Measurements from ENCODE around the gene NR4A3. TPM values are rescaled to one million over a fixed set of nuclear protein-coding genes. Genes with fewer than 3 reads are reported as not detected.

The NR4A3 gene
- total and polyA plus RNA-seq, 9 of the 15 experiments (the other 6 are each of a cell fraction or from before 2014, with no cell fraction given): 0.04 to 0.07 TPM; not detected in 7

- TF ChIP-seq RBFOX2 (IDR thresholded peaks at IDR 0.05; ENCODE audit: low read depth, low read length): peak; percentile 94
- no peak; the same call in 1 of the 2 replicates for TF ChIP-seq NFIC (IDR thresholded peaks at IDR 0.05)
- peak; percentile 74 for TF ChIP-seq MAX (CRISPR knock-in tag; IDR thresholded peaks at IDR 0.05)
- TF ChIP-seq ZNF134 (CRISPR knock-in tag; conservative IDR thresholded peaks at IDR 0.05): no peak
- peak; percentile 40; the same call in 1 of the 2 replicates for TF ChIP-seq ZNF431 (CRISPR knock-in tag; IDR thresholded peaks at IDR 0.05)
- TF ChIP-seq RBBP5 (IDR thresholded peaks at IDR 0.05; ENCODE audit: borderline replicate concordance, insufficient read depth, low read length, poor library complexity, severe bottlenecking): peak; percentile 78
- 0 out of 2 replicates have a peak, but pooled peaks have one; percentile 80 for TF ChIP-seq ZNF830 (CRISPR knock-in tag; IDR thresholded peaks at IDR 0.05)
- no peak for TF ChIP-seq ADNP (tag; IDR thresholded peaks at IDR 0.05)
- TF ChIP-seq PHB2 (IDR thresholded peaks at IDR 0.05; ENCODE audit: low read depth): no peak
- 0 out of 2 replicates have a peak, but pooled peaks have one; percentile 74 for TF ChIP-seq HDAC2 (IDR thresholded peaks at IDR 0.05)
- no peak for TF ChIP-seq DLX4 (CRISPR knock-in tag; IDR thresholded peaks at IDR 0.05)
- no peak for TF ChIP-seq SMARCB1 (IDR thresholded peaks at IDR 0.05; ENCODE audit: insufficient read length, low read depth)
- TF ChIP-seq MEIS2 (IDR thresholded peaks at IDR 0.05; ENCODE audit: partially characterized antibody): peak; percentile 73
- peak; percentile 99 for TF ChIP-seq ZFX (CRISPR knock-in tag; IDR thresholded peaks at IDR 0.05)
- no peak for TF ChIP-seq MCM2 (IDR thresholded peaks at IDR 0.05; ENCODE audit: low read depth)
- peak; percentile 92 for TF ChIP-seq MYC (IDR thresholded peaks at IDR 0.05; ENCODE audit: low read depth, low read length)
- TF ChIP-seq MYC (CRISPR knock-in tag; IDR thresholded peaks at IDR 0.05; ENCODE audit: borderline replicate concordance, low read depth): no peak
- peak; percentile 65 to 85 for TF ChIP-seq MNT (conservative IDR thresholded peaks at IDR 0.05)
- no peak for TF ChIP-seq NFIX (CRISPR knock-in tag; IDR thresholded peaks at IDR 0.05; ENCODE audit: low read depth)
- peak; percentile 43; the same call in 1 of the 2 replicates for TF ChIP-seq DPF2 (IDR thresholded peaks at IDR 0.05)
- peak; percentile 80 for TF ChIP-seq ZBTB17 (CRISPR knock-in tag; IDR thresholded peaks at IDR 0.05)
- TF ChIP-seq HES1 (IDR thresholded peaks at IDR 0.05; ENCODE audit: low read depth): 0 out of 2 replicates have a peak, but pooled peaks have one; percentile 16
- TF ChIP-seq ZEB2 (IDR thresholded peaks at IDR 0.05): no peak
- no peak for TF ChIP-seq E4F1 (CRISPR knock-in tag; IDR thresholded peaks at IDR 0.05; ENCODE audit: borderline replicate concordance)
Observed at GRCh38 chr9:99819123-99819855, 2.4 kb upstream of the NR4A3 start (continued).
